22Rv1 (cell line): Measurements from ENCODE around the gene KRT83.

Experiments
- H3K27ac ChIP-seq: fragments of 450-650 bp; 2 replicates; pipeline ENCODE4 v1.5.1; 2017
- ZFX ChIP-seq: fragments of 450-650 bp; IDR thresholded peaks from 2 replicates; pipeline ENCODE4 v1.6.1; 2017; ENCODE audit warnings: antibody characterized with exemption, borderline replicate concordance
- TF ChIP-seq, protein P1 (sequence below): fragments of 450-650 bp; IDR thresholded peaks from 2 replicates; pipeline ENCODE4 v1.5.1; 2017; ENCODE audit warnings: mild to moderate bottlenecking

KRT83 gene

DNA sequence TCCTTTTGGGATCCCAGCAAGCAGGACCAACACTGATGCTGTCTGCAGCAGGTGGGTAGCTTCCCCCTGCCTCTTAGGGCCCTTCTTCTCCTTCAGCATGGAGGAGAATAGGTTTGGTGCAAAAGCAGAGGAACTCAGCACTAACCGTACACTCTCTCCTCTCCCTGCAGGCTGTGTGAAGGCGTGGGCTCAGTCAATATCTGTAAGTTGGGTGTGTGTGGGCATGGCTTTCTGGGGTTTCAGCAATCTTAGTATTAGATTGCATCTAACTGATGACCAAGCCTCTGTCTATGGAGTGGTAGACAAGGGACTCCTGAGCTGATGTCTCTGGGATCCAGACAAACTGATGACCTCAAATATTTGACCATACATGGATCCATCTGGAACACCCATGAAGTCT lies 31.8 kb upstream of the KRT83 start:
- no peak overlapping the region for H3K27ac ChIP-seq
- TF ChIP-seq, protein P1, sequence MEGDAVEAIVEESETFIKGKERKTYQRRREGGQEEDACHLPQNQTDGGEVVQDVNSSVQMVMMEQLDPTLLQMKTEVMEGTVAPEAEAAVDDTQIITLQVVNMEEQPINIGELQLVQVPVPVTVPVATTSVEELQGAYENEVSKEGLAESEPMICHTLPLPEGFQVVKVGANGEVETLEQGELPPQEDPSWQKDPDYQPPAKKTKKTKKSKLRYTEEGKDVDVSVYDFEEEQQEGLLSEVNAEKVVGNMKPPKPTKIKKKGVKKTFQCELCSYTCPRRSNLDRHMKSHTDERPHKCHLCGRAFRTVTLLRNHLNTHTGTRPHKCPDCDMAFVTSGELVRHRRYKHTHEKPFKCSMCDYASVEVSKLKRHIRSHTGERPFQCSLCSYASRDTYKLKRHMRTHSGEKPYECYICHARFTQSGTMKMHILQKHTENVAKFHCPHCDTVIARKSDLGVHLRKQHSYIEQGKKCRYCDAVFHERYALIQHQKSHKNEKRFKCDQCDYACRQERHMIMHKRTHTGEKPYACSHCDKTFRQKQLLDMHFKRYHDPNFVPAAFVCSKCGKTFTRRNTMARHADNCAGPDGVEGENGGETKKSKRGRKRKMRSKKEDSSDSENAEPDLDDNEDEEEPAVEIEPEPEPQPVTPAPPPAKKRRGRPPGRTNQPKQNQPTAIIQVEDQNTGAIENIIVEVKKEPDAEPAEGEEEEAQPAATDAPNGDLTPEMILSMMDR = no peak
- no peak for TF ChIP-seq ZFX

DNA sequence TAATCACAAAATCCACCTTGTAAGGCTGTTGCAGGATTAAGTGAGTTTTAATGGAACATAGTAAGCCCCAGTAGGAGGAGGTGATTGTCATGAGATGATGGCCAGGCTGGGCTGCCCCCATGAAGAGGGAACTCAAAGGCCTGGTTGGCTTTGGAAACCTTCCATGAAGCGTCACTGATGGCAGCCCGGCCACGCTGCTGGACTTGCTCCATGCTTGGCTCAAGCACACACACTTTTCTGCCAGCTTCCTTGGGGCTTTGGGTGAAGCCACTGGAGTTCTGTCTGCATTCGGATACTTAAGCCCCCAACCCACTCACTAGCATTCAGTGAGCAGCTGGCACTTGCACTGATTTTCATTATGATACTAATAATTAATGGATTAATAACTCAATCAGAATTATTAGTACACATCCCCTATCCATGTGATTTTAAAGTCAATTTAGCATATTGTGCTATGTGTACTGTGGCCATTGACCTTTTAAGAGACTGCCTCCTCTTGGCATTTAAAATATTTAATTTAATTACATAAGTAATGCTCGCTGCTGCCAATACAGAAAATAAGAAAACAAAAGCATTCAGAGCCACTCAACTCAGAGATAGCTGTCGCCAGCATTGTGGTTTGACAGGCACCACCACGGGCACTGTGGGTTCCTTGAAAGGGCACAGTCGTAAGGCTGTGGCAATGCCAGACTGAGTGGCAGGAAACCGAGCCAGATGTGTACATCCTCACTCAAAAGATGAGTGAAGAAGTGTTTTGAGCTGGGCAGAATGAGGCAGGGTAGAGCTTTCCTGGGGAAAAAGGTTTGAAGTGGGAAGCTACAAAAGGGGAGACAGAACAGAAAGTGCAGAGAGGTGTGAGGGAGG lies 30.2 kb upstream of the KRT83 start:
- TF ChIP-seq ZFX = no peak
- TF ChIP-seq, protein P1 = no peak
- H3K27ac ChIP-seq = no peak overlapping the region

DNA sequence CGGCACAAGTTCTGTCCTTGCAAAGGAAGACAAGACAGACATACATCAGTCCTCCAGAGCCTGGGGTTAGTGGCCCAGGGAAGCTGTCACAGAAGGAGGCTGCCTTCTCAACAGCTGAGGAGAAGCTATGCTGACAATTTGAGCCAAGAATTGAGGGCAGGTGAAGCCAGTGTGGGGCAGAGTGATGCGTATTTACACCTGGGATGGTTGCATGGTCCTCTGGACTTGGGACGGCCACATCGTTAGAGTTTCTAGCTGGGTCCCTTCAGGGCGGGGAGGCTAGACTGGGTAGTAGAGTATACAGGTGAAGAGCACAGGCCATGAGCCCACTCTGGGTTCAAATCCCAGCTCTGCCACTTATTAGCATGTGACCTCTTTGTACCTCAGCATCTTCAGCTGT lies 29.6 kb upstream of the KRT83 start:
- no peak for TF ChIP-seq ZFX
- TF ChIP-seq, protein P1 = no peak
- no peak overlapping the region for H3K27ac ChIP-seq

DNA sequence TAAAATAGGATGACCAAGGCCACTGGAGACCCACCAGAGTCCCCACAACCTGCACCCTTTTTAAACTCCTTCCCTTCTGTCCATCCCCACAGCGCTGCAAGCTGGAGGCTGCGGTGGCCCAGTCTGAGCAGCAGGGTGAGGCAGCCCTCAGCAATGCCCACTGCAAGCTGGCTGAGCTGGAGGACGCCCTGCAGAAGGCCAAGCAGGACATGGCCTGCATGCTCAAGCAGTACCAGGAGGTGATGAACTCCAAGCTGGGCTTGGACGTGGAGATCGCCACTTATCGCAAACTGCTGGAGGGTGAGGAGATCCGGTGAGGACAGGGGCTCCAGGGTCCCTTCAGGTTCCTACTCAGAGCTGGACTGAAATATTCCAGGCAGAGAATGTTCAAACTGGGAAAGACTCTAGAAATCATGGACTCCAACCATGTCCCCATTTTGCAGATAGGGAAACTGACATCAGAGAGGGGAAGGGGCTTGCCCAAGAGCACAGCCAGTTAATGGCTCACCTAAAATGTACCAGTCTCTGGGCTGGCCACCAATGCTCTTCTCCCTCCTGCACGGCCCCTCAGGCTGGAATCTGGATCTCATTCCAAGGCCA lies 28.9 kb upstream of the KRT83 start:
- TF ChIP-seq, protein P1 = no peak
- no peak for TF ChIP-seq ZFX
- H3K27ac ChIP-seq = no peak overlapping the region

DNA sequence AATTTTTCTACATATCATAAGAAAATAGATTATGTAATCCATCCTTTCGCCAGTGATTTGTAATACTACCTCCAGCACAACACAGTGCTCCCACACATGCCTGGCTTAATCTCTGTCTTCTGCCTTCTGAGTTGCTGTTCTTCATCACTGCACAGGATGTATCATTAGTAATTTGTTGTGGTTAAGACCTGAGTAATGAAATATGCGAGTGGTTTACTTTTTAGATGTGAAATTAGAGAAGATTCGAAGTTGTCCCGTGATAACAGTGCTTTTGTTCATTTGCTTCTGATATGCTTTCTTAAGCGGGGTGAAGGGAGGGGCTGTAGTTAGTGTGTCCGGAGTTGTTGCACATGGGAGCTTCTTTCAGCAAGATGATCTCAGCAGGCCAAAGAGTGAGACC lies 28.0 kb upstream of the KRT83 start:
- TF ChIP-seq, protein P1 = no peak
- TF ChIP-seq ZFX = no peak
- no peak overlapping the region for H3K27ac ChIP-seq

DNA sequence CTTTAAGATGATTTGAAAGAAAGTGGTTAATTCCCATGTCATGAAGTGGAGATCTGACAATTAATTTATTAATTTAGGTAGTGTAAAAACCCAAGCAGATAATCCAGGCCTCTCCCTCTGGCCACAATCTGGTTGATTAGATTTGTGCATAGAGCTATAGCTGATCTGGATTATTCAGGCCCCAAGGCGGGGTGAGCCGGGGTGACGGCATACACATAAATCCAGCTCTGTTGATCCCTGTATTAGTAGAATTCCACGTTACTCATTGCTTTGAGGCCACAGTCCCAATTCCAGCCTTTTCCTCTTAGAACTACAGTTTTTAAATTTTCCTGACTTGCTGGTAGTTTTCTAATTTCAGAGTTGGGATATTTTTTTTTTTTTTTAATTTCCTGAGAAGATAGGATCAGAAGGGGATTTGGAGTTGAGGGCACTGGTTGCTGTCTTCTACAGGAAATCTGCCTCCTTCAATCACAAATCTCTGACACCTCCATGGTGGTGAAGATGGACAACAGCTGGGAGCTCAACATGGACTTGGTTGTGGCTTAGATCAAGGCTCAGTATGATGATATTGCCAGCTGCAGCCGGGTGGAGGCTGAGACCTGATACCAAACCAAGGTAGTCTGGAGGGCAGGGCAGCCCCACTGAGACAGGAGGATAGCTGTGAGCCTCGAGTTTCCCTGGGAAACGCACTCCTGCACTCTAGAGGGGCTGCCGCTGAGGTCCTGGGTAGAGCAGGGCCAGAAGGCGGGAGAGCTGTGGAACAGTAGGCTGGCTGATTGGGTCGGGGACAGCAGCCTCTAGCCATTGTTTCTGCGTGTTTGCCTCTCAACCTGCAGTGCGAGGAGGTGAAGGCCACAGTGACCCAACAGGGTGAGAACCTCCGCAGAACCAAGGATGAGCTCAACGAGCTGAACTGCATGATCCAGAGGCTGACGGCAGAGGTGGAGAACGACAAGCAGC lies 26.6 kb upstream of the KRT83 start:
- H3K27ac ChIP-seq = no peak overlapping the region; the same call in 1 of the 2 replicates
- no peak for TF ChIP-seq ZFX
- TF ChIP-seq, protein P1 = no peak
